CD4-positive, alpha-beta T cell treated with Interleukin-4 for 4 hours (primary cell): ENCODE data around the gene SSRP1.
"Not testable (repeated sequence)": the region's sequence is repeated elsewhere in the genome, so short reads cannot be mapped to it uniquely, and the experiment has no call there.

Experiments
- DNase-seq: peaks from one replicate; pipeline ENCODE4 v3.0.0-alpha.2; 2020

Gene SSRP1

DNA sequence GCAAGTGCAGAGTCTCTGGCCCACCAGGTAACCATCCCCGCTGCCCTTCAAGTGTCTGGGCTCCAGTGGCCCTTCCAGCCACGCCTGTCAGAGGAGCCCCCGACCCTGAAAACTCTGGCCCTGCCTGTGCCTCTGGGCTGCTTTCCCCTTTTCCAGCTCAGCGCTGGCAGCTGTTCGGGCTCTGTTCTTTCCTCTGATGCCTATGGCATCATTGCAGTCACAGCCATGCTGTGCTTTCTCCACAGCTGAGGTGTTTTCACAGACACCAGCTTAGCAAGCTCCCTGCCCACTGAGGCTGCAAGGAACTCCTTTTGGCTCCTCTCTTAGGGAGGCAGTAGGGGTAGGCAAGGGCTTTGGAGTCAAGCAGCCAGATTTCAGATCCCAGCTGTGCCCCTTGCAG, 23.7 kb upstream of the SSRP1 start:
- no peak for DNase-seq

DNA sequence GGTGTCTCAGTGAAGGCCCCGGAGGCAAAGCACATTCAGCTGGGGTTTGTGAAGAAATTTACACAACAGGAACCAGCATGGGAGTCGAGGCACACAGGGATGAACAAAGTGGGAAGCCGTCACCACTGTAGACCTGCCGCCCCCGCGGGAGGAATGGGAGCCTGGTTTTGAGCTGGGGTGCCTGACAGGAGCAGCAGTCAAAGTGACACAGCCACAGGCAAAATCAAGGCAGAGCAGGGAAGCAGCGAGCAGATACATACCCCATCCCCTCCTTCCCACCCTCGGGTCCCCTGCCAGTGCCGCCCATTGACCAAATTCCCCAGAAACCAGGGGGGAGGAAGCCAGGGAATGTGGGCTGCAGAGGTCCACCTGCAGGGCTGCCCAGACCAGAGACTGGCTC, 23.3 kb upstream of the SSRP1 start:
- no peak for DNase-seq

- DNase-seq, result no peak
Observed at GRCh38 chr11:57358543-57358961, 22.9 kb upstream of the SSRP1 start.

GRCh38 chr11:57357856-57358255, 22.2 kb upstream of the SSRP1 start:
- no peak for DNase-seq

DNA sequence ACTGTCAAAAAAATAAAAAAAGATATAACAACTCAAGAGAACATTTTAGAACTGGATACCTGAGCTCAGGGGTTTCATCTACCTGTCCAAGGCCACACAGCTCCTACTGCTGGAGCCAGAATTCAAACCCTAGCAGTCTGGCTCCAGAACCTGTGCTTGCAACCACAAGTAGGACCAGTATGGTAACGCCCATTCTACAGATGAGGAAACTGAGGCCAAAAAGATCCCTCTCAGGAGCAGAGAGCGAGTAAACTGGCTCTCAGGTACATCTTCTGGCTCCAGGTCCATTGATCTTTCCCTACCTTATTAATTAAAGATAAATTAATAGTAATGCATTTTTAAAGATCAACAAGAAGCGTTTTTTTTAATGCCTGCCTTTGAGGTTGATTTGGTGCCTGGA, 21.6 kb upstream of the SSRP1 start:
- DNase-seq, result no peak

GRCh38 chr11:57356268-57356667, 20.6 kb upstream of the SSRP1 start:
- no peak for DNase-seq

- no peak for DNase-seq
Observed at GRCh38 chr11:57354699-57355098, 19.0 kb upstream of the SSRP1 start.

DNA sequence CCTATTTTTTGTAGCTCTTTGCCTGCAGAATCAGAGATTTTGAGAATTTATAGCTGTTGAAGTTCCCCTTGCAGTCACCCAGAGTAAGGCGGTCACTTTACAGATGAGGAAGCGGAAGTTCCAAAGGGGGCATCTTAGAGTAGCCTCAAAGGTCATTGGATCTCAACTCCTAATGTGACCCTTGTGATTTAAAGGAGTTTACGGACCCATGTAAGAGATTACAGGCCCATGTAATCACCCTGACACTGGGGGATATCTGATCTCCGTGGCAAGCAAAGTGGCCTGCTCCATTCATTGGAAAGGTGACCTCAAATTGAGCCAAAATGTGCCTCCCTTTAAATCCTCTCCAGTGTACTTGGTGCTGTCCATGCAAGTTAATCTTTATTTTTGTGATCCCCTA, 18.2 kb upstream of the SSRP1 start:
- no peak for DNase-seq

GRCh38 chr11:57353446-57353845, 17.8 kb upstream of the SSRP1 start:
- DNase-seq, result no peak

DNA sequence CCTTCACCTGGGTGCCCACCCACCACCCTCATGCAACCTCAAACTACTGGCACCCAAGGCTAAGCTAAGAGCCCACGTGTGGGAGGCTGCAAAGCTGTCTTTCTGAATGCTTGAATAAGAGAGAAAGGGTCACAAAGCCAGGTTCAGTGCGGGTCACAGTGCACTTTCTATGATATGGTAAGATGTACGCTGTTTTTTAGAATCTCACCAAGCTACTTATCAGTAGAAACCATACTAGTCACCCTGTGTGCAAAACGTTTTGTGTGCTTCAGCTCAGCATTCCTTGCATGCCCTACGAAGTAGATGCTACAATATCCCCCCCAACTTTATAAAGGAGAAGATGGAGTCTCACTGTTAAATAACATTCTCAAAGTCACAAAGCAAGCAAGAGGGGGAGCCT, 17.3 kb upstream of the SSRP1 start:
- DNase-seq, result no peak

DNA sequence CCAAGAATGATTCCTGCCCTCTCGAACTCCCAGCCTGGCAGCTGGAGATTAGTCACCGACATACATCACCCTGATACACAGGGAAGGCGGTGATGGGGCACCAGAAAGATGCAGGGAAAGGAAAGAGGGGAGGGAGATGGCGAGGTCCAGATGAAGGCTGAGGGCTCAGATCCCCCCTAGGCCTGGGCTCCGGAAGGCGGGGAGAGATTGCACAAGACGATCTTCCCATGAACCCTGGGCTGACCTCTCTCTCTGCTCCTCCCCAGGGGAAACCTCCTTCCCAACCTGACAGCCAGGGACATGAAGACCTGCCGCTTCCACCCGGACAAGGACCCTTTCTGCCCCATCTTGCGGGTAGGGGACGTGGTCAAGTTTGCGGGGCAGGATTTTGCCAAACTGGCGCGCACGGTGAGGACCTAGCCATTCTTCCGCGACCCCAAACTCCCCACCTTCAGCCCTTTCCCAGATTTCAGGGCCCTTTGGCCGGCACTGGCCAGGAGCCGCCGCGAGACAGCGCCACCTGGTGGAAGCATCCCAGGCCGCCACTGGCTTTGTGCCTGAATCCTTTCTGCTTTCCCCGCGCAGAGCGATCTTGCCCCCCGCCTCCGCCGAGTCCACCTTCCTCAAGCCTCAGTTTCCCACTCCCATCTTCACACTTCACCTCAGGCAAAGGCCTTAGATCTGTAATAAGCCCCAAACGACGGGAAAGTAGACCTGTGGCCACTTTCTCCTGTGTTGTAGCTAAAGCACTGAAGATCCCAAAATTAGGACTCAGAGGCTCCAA, 14.0 kb upstream of the SSRP1 start:
- DNase-seq, result peak; percentile 61

DNA sequence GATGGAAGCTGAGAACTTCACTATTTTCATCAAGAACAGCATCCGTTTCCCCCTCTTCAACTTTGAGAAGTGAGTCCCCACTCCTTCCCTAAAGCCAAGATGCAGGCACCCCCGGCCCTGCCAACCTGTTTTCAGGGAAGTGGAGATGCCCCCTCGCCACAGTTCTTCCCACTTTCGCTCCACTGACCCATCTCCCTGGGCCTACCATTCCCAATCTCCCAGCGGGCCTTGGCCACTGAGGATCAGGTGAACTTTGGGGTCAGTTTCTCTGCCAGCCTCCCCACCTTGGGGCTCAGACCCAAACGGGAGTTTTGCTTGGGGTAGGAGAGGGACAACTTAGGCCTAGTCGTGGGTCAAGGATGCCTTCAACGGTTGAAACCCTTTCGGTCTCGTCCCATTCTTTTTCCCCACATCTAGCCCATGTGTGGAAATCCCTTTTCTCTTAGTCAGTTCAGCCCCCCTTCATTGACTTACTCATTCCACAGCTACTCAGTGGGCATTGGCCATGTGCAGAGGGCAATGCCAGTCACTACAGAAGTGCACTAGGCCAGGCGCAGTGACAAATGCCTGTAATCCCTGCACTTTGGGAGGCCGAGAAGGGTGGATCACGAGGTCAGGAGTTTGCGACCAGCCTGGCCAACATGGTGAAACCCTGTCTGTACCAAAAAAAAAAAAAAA, 13.1 kb upstream of the SSRP1 start:
- DNase-seq, result no peak

GRCh38 chr11:57348052-57348451, 12.4 kb upstream of the SSRP1 start:
- no peak for DNase-seq

GRCh38 chr11:57347336-57347735, 11.6 kb upstream of the SSRP1 start:
- DNase-seq, result no peak

DNA sequence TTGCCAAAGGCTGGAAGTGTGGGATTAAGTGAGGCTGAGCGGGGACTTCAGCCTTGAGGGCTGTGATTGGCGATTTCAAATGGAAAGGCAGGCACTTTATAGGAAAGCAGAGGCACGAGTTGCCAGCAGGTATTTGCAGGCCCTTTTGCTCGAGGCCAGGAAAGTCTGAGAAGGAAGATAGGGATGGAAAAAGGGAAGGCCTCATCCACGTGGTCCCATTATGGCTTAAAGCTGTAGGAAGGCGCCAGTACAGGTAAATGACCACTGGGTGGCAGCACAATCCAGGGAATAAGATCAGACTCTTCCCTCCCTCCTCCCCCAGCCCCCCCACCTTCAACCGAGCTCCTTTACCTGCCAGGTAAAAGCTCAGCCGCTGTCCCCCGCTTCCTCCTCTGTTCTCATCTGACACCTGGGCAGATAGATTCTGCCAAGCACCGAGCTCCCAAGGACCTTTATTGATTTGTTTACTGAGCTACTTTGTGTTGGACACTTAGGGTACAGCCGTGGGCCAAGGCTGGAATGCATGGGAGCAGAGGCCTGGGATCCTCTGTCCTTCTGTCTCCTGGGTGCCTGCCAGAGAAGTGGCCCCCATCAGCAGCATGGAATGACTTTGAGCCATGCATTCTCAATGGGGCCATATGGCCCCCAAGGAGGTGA, 10.0 kb upstream of the SSRP1 start:
- DNase-seq, result peak; percentile 69

GRCh38 chr11:57344826-57345225, 9.1 kb upstream of the SSRP1 start:
- DNase-seq, result no peak

GRCh38 chr11:57343825-57344224, 8.1 kb upstream of the SSRP1 start:
- DNase-seq, result no peak

- no peak for DNase-seq
Observed at GRCh38 chr11:57342702-57343101, 7.0 kb upstream of the SSRP1 start.

- DNase-seq, result no peak
Observed at GRCh38 chr11:57341250-57341808, 5.6 kb upstream of the SSRP1 start.

GRCh38 chr11:57340039-57340615, 4.4 kb upstream of the SSRP1 start:
- DNase-seq, result no peak

DNA sequence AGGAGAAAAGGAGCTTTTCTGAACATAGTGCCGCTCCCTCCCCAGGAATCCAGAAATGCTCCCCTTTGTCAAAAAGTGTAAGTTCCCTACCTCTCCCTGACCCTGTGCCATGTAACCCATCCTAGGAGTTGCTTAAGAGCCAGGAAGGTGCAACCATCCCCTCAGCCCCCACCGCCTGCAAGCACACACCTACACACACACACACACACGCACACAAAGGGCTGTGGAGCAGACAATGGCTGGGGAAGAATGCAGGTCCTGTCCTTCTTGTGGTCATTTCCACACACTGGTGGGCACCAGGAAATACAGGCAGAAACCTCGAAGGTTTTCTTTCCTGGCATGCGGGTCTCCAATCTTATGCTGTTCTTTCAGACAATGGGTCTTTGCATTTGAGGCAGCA, 3.6 kb upstream of the SSRP1 start:
- no peak for DNase-seq

DNA sequence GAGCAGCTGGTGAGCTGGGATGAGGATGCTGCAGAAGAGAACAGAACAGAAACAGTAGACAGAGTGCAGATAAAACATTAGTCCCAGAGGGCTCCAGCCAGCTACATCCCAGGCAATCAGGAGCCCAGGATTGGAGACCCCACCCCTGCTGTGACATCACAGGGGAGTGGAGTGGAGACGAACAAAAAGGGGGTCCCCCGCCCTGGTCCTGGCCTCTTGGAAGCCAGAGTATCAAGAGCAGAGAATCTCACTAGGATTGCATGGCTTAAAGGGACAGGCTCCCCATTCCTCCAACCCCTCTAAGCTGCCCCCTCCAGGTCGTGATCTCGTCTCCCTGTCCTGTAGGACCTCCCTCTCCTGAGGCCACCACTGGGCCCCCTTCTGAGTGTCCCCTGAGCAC, 2.5 kb upstream of the SSRP1 start, which contains the start of gene P2RX3:
Gene P2RX3, plus strand, starts transcription at position 211 of the 400 bp plus-strand sequence. CDS start 199 bp downstream, outside the sequence.
- DNase-seq, result no peak

DNA sequence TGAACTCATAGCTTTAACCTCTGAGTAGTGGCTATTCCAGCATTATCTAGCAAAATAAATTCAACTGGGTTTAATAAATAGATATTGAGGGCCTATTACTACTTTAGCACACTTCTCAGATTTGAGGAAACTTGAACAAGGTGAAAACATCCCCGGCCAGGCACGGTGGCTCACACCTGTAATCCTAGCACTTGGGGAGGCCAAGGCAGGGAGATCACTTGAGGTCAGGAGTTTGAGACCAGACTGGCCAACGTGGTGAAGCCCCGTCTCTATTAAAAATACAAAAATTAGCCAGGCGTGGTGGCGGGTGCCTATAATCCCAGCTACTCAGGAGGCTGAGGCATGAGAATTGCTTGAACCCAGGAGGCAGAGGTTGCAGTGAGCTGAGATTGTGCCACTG, 1.2 kb upstream of the SSRP1 start:
- DNase-seq, result not testable (repeated sequence)
